T follicular helper cell (primary cell): Measurements from ENCODE around the gene MRPL54.
"Not testable (repeated sequence)": the region's sequence is repeated elsewhere in the genome, so short reads cannot be mapped to it uniquely, and the experiment has no call there.

Source experiments
- DNase-seq: peaks from one replicate; pipeline ENCODE4 v3.0.0-alpha.2; 2020; ENCODE audit warnings: low read depth

MRPL54 gene

GRCh38 chr19:3810708-3811355 lies 48.4 kb downstream of the MRPL54 start:
- no peak for DNase-seq

DNA sequence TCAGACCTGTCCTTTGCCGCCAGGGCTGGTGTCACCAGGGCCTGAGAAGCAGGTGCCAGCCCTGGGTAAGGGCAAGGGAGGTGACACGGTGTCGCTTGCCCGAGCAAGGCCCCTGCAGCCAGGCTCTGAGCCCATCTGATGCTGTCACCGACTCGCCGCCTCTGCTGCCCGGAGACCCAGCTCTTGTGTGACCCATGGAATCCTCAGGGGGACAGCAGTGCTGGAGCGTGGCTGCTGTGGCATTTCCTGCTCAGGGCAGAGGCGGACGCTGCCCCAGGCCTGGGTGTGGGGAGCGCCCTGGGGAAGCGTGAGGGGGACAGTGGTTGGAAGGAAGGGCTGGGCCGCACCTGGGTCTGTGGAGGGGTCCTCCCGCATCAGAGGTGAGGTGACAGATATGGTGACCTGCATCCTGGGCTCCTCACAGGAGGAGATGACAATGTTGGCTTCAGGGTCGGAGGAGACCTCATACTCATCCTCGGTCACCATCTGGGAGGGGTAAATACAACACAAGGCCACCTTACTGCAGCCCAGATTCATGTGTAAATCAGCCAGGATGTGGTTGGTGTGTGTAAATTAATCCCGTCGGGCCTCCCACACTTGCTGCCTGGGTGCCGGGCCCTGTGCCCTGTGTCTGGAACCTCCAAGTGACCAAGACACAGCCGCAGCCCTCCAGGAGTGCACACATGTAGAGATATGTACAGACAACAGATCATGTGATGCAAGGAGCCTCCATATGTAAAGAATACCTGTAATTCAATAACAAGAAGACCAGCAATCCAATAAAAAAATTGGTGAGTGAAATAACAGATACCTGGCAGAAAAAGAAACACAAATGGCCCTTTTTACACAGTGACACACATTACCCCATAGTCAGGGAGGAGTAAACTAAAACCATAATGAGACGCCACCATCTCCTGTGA lies 51.3 kb downstream of the MRPL54 start:
- DNase-seq, result no peak

- no peak for DNase-seq
Measured at GRCh38 chr19:3814648-3815047, 52.2 kb downstream of the MRPL54 start.

- DNase-seq, result not testable (repeated sequence)
Measured at GRCh38 chr19:3816148-3816547, 53.7 kb downstream of the MRPL54 start.

DNA sequence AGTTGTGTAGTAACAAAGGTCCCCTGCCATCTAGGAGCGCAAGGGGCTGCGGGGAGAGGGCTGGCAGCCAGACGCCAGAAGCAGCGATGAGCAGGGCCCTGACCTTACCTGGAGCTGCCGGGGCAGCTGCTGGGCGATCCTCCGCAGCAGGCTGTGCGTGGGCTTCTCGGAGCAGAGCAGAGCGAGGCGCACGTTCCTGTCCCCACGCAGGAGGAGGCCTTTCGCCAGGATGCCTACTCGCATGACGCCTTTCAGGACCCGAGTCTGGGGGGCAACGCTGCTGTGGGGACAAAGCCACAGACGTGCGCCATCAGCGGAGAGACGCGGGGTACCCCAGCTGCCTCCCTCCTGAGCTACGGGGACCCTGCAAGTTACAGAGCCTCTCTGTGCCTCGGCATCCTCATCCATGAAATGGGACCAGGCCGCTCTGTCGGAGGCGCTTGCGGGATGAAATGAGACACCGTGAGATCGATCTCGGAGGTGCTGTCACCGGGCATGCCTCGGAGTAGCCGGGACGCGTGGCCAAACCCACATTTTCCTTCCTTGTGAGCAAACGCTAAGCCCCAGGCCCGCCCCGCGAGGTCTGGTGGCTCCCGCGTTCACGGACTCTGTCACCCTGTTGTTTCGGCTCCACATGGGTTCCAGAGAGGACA lies 54.2 kb downstream of the MRPL54 start:
- DNase-seq, result no peak
